HG03469 (cell line): Measurements from ENCODE around the gene EN1.

Experiments
- ATAC-seq: cut with Tn5 transposase; IDR thresholded peaks from one replicate; pipeline ENCODE4 v1.9.1; 2021; ENCODE audit warnings: mild to moderate bottlenecking, moderate library complexity, moderate number of reproducible peaks; ENCODE audit not compliant: unreplicated experiment

Gene EN1

GRCh38 chr2:118843483-118844132 is 3.8 kb downstream of the EN1 start:
- no peak for ATAC-seq

- ATAC-seq, result no peak
These were observed 4.6 kb downstream of the EN1 start for GRCh38 chr2:118842661-118843482.

- no peak for ATAC-seq
These were observed 5.5 kb downstream of the EN1 start for GRCh38 chr2:118841828-118842461.

GRCh38 chr2:118841450-118841827 is 6.0 kb downstream of the EN1 start:
- no peak for ATAC-seq

GRCh38 chr2:118838741-118839455 is 8.6 kb downstream of the EN1 start:
- ATAC-seq, result no peak

- no peak for ATAC-seq
These were observed 9.8 kb downstream of the EN1 start for GRCh38 chr2:118837621-118838020.

- ATAC-seq, result no peak
These were observed 10.4 kb downstream of the EN1 start for GRCh38 chr2:118837067-118837466.

GRCh38 chr2:118836411-118836930 is 11.0 kb downstream of the EN1 start:
- ATAC-seq, result no peak

- no peak for ATAC-seq
These were observed 11.6 kb downstream of the EN1 start for GRCh38 chr2:118835746-118836410.

- ATAC-seq, result no peak
These were observed 12.3 kb downstream of the EN1 start for GRCh38 chr2:118834901-118835745.

- no peak for ATAC-seq
These were observed 13.0 kb downstream of the EN1 start for GRCh38 chr2:118834440-118834810.

- ATAC-seq, result no peak
These were observed 13.6 kb downstream of the EN1 start for GRCh38 chr2:118833716-118834439.

- no peak for ATAC-seq
These were observed 14.4 kb downstream of the EN1 start for GRCh38 chr2:118832791-118833715.

- ATAC-seq, result no peak
These were observed 15.2 kb downstream of the EN1 start for GRCh38 chr2:118832071-118832790.

- ATAC-seq, result no peak
These were observed 16.6 kb downstream of the EN1 start for GRCh38 chr2:118830881-118831280.

- no peak for ATAC-seq
These were observed 17.3 kb downstream of the EN1 start for GRCh38 chr2:118830118-118830517.

- no peak for ATAC-seq
These were observed 21.4 kb downstream of the EN1 start for GRCh38 chr2:118826093-118826492.
